Medulla oblongata (tissue), 1 donor: ENCODE measurements around the gene EFTUD2.
A peak's percentile ranks its signal among the peaks of the same experiment; 100 is the strongest.

ENCODE experiments used
- DNase-seq: peaks from one replicate; pipeline ENCODE4 v3.0.0-alpha.2; 2015; ENCODE audit errors: extremely low spot score

Gene EFTUD2

GRCh38 chr17:44910231-44911106 lies 11.2 kb upstream of the EFTUD2 start:
- peak; percentile 22 for DNase-seq

GRCh38 chr17:44909681-44910144 lies 10.5 kb upstream of the EFTUD2 start:
- peak; percentile 6 for DNase-seq

GRCh38 chr17:44908761-44909326 lies 9.6 kb upstream of the EFTUD2 start:
- peak; percentile 14 for DNase-seq

DNA sequence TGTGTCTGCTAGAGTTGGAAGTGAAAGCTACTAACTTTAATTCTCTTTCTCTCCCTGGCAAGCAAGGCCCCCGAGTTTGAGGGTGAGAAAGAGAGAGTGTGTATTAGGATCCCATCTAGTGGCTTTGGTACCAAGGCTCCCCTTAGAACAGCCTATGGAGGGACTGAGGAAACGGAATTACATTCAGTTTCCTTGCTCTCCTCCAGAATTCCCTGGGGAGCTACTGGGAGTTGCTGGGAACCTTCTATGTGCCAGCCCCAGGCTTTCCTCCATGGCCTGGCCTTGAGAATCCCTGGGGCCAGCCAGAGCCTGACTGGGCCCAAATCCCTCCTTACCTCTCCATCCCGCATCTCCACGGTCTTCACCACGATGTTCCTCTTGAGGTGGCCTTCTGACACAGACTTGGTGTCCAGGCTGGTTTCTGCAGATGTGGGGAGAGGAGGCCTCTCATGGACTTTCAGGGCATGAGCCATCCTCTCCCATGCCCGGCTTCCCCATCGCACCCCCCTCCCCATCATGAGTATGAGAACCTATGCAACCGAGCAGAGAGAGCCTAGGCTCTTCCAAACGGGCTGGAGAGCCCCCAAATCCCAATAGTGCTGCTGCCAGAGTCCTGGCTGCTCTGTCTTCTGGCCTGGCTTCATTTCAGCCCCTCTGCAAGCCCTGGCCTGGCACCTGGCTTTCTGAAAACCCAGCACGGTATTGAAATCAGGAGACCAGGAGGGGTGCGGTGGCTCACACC lies 8.7 kb upstream of the EFTUD2 start:
- DNase-seq, result peak; percentile 60

GRCh38 chr17:44906763-44907728 lies 7.8 kb upstream of the EFTUD2 start:
- peak; percentile 67 for DNase-seq

DNA sequence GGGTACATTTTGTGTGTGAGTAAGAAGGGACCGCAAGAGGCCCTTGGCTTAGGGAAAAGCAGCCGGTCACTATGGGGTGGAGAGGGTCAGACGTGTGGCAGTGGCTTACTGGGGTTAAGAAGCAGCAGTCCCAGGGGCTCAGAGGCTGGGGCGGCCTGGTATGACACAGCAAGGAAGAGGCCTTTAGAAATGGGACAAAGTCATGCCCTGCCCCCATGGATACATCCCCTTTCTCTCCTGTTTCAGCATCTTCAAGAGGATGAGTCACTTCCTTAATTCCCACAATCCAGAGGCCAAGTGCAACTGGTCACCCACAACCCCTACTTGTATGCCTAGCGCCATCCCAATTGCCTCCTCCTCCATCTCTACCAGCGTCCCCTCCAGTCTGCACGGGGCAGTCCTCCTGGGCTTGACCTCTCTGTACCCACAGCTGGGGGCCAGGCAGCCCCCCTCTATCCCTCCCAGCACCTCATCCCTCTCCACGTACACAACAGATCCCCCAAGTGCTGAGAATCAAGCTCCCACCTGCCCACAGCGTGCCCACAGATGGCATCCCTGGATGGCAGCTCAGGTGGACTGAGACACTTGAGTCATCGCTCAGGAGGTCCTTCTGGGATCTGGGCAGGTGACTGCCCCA lies 6.9 kb upstream of the EFTUD2 start:
- peak; percentile 48 for DNase-seq

DNA sequence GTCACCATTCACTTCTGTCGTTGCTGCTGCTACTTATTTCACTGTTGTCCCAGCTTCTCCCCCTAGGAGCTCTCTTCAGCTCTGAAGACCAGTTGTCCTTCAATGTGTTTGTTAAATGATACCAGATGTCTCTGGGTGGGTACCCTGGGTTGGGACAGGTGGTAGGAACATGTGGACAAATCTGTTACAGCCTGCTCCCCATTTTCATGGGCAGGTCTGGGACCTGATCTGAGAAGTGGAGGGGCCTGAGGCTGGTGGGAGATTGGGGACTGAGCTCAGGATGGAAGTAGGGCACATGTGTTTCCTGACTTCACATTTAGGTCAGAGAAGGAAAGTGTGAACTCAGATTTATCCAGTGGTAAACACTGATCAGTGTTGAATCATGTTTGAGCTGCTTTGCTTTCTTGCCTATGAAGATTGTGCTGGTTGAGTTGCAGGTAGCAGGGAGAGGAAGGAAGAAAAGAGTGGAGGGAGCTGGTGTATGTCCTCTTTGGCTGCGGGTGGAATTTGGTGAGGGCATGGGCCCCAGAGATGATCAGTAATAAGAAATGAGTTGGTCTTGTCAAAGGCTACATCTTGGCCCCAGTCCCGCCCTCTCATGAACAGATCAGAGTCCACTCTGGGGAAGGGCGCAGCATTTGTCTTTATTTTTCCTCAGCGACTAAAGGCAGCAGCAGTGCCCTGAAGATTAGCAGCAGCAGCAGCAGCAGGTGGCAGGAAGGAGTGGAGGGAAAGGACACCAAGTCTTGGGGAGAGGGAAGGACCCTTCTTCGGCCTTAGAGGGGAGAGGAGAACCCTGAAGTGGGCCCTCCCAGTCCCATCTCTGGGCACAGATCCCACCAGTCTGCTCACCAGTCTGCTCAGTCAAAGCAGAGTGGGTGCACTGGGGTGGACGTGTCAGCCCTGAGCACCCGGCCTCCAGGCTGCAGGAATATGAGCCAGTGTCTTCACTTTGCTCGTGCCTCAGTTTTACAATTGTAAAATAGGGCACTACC lies 6.1 kb upstream of the EFTUD2 start:
- DNase-seq, result peak; percentile 63

DNA sequence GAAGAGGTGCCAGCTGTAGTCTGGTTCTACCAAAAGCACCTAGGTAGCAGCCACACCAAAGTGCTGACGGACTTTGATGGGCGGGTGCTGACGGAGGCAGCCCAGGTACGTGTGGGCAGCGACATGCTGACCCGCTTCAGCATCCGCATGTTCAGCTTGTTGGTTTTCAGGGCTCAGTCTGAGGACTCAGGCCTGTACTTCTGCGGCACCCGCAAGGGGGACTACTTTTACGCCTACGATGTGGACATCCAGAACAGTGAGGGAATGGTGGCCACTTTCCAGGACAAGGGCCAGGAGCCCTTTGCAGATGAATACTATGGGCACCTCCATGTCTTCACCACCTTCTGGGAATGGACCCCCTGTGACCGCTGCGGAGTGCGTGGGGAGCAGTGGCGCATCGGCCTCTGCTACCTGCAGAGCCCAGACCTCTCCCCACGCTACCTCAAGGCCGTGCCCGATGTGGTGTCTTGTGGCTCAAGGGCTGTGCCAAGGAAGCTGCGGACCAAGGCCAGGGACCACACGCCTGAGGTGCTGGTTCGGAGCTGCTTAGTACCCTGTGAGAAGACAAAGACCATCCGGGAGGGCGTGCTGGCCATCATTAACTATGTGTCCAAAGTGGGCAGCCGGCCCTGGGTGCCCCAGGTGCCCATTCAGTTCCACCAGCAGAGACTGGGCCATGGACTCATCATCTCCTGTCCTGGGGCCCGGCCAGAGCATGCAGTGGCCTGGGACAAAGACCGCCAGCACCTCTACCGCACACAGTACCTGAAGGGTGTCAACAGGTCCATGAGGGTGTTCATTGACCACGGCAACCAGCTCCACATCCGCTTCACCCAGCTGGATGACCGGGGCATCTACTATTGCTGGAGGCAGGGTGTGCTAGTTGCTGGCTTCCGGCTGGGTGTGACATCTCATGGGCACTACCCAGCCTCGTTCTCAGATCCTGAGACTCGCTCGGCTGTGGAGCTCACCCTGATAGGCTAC lies 5.0 kb upstream of the EFTUD2 start:
- DNase-seq, result no peak

- peak; percentile 29 for DNase-seq
These were observed 3.9 kb upstream of the EFTUD2 start for GRCh38 chr17:44903012-44903685.

DNA sequence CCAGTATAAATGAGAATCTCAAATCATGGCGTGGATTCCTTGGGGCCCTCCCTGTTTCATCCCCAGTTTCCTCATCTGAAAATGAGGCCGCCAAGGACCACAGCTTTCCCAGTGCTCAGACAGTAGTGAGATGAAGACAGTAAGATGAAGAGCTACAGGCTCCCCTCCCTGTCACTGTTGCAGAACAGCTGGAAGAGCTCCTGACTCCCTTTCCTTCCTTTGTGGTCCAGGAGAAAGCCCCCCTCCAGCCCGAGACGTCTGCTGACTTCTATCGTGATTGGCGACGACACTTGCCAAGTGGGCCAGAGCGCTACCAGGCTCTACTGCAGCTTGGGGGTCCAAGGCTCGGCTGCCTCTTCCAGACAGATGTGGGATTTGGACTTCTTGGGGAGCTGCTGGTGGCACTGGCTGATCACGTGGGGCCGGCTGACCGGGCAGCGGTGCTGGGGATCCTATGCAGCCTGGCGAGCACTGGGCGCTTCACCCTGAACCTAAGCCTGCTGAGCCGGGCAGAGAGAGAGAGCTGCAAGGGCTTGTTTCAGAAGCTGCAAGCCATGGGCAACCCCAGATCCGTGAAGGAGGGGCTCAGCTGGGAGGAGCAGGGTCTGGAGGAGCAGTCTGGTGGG lies 3.0 kb upstream of the EFTUD2 start:
- no peak for DNase-seq

DNA sequence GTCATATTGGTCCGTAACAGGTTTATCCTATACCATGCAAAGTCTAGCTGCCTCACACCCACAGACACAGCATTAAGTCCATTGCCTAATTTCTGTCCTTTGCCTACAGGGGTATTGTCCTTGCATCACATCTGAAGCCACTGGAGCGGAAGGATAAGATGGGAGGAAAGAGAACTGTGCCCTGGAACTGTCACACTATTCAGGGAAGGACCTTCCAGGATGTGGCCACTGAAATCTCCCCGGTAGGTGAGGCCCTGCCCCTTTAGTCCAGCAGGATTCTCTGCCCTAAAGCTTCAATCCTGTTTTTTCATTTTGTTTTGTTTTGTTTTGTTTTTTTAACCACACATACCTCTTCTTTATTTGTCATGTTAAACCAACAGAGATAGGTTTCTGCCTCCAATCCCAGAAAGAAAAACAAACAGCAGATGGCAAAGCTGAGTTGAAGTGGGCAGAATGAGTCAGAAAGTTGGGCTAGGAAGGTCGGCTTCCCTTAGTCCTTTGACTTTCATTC lies 2.2 kb upstream of the EFTUD2 start:
- peak; percentile 9 for DNase-seq

GRCh38 chr17:44900894-44901293 lies 1.6 kb upstream of the EFTUD2 start:
- DNase-seq, result peak; percentile 46

GRCh38 chr17:44898768-44899073 lies 524 bp downstream of the EFTUD2 start:
- no peak for DNase-seq

GRCh38 chr17:44894642-44895041 lies 4.6 kb downstream of the EFTUD2 start:
- DNase-seq, result no peak

- no peak for DNase-seq
These were observed 7.0 kb downstream of the EFTUD2 start for GRCh38 chr17:44892250-44892649.

DNA sequence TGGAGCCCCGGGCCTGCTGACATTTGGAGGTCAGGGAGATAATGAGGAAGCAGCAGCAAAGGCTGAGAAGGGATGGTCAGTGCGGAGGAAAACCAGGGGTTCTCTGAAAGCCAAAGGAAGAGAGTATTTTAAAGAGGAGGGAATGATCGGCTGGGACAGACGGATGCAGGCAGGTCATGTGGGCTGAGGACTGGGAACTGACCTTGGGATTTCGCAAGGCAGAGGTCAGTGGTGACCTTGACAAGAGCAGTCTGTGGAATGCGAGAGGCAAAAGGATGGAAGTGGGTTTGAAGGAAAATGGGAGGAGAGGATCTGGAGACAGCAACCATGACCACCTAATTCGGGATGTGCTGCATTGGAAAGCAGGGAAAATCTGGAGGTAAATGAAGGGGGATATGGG lies 10.2 kb downstream of the EFTUD2 start:
- DNase-seq, result no peak
